HUDEP-2 (cell line): ENCODE data around the gene TRIOBP.
"Not testable (repeated sequence)": the region's sequence is repeated elsewhere in the genome, so short reads cannot be mapped to it uniquely, and the experiment has no call there.

Source experiments
- DNase-seq, 76 experiments: peaks; one replicate each; lab custom pipeline; 2025; ENCODE audit not compliant: unreplicated experiment in 76 of 76; lab: John Stamatoyannopoulos, UW

The TRIOBP gene, protein sequence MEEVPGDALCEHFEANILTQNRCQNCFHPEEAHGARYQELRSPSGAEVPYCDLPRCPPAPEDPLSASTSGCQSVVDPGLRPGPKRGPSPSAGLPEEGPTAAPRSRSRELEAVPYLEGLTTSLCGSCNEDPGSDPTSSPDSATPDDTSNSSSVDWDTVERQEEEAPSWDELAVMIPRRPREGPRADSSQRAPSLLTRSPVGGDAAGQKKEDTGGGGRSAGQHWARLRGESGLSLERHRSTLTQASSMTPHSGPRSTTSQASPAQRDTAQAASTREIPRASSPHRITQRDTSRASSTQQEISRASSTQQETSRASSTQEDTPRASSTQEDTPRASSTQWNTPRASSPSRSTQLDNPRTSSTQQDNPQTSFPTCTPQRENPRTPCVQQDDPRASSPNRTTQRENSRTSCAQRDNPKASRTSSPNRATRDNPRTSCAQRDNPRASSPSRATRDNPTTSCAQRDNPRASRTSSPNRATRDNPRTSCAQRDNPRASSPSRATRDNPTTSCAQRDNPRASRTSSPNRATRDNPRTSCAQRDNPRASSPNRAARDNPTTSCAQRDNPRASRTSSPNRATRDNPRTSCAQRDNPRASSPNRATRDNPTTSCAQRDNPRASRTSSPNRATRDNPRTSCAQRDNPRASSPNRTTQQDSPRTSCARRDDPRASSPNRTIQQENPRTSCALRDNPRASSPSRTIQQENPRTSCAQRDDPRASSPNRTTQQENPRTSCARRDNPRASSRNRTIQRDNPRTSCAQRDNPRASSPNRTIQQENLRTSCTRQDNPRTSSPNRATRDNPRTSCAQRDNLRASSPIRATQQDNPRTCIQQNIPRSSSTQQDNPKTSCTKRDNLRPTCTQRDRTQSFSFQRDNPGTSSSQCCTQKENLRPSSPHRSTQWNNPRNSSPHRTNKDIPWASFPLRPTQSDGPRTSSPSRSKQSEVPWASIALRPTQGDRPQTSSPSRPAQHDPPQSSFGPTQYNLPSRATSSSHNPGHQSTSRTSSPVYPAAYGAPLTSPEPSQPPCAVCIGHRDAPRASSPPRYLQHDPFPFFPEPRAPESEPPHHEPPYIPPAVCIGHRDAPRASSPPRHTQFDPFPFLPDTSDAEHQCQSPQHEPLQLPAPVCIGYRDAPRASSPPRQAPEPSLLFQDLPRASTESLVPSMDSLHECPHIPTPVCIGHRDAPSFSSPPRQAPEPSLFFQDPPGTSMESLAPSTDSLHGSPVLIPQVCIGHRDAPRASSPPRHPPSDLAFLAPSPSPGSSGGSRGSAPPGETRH (N-terminal part only)

DNA sequence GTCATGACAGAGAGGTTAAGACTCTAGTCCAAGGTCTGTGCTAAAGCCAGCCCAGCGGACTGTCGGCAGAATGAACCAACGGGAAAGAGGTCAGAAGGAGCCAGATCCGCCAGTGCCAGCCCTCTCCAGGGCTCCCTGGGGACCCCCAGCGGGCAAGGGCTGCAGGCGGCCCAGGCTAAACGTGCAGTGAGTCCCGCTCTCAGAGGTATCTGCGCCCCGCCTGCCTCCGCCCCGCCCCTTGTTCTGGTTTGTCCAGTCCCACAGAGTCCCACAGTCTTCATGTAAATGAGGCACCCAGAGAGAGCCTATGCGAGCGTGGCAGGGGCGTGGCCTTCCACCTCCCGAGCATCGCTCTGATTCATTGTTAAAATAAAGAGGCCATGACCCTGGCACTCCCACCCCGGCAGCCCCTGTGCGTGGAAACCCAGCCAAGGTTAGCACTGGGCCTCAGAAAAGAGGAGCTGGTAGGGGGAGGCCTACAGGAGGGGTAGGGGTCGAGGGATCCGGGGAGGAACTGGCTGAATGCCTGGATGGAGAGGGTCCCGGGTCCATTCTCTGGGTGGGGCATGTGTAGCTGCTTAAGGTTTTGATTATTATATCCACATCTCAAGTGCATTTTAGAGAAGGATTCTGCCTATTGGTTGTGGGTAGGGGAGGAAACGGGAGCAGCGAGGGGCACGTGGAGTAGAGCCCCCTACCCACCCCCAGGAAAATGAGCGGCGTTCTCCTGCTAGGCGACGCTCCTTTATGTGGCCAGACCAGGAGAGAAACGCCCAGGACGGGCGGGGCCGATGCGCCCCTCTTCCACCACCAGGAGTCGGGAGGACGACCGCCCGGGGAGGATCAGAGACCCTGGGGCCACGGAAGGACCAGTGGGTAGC is at the start of gene TRIOBP:
TSS of gene TRIOBP (plus strand) at position 392 of the 881 bp plus-strand sequence. CDS start 4,318 bp downstream, outside the sequence.
- peak in 73 of 76 experiments; percentile 23 to 95 (median 81) for DNase-seq

DNA sequence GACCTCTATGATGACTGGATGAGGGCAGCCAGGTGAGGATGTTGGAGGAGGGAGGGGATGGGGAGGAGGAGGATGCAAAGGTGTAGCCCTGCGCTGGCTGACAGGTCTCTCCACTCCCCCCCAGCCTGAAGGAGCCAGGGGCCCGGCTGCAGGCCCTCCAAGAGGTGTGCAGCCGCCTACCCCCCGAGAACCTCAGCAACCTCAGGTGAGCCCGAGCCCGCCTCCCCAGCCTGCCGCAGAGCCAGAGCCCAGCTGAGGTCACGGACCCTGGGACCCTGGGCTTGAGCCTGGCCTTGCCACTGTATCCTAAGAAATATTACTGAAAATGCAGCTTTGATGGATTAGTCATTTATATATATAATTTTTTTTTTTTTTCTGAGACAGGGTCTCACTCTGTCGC is 49.5 kb upstream of the TRIOBP start:
- DNase-seq: no peak

DNA sequence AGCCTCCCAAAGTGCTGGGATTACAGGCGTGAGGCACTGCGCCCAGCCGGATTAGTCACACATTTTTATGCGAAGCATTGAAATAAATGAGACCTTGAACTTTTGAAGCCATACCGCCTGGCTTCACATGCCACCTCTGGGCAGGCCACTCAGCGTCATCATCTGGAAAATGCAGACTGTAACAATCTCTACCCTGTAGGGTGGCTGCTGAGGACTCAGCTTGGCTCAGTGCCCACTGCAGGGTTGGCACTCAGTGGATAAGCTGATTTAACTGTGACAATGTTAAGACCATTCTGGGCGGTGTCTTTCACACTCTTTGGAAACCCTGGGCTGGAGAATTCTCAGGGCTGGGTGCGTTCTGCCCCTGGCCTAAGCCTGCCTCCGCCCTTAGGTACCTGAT is 48.9 kb upstream of the TRIOBP start:
- DNase-seq: peak in 75 of 76 experiments; percentile 25 to 97 (median 87)

DNA sequence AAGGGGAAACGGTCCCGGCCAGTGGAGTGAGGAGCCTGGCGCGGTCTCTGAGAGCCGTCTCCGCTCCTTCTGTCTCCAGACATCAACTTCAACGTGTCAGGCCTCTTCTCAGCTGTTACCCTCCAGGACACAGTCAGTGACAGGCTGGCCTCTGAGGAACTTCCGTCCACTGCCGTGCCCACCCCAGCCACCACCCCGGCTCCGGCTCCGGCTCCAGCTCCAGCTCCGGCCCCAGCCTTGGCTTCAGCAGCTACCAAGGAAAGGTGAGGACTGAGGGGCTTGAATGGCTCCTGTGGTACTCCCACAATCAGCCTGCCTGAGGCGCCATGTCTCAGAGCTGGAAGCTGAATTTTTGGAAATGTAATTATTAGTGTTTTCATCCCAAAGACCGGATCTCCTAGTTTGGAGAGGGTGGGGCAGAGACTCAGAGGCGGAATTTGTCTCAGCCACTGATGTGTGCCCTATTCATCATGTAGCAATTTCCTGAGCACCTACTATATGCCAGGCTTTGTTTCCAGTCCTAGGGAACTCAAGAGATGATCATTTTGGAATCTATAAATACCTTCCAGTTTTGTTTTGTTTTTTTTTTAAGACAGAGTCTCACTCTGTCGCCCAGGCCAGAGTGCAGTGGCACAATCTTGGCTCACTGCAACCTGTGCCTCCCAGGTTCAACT is 46.2 kb upstream of the TRIOBP start:
- no peak for DNase-seq

DNA sequence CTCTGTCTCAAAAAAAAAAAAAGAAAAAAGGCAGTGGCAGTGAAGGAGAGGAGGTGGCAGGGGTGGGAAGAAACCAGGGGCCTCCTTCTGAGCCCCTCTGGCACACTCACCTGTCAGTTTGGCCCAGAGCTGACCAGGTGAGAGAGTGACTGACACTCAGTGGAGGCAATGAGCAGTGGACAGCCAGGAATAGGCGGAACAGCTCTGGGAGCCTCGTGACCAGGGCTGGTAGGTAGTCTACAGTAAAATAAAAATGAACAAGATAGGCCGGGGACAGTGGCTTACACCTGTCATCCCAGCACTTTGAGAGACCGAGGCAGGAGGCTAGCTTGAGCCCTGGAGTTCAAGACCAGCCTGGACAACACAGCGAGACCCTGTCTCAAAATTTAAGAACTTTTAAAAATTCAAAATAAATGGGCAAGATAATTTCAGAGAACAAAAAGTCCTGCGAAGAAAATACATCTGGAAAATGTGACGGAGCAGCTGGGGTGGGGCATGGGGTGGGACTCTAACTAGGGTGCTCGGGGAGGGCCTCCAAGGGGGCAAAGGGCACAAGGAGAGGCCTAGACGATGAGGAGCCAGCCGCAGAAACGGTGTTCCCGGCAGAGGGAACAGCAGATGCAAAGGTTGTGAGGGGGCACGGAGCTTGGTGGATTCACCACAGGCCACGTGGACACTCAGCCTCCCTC is 42.1 kb upstream of the TRIOBP start:
- no peak for DNase-seq

DNA sequence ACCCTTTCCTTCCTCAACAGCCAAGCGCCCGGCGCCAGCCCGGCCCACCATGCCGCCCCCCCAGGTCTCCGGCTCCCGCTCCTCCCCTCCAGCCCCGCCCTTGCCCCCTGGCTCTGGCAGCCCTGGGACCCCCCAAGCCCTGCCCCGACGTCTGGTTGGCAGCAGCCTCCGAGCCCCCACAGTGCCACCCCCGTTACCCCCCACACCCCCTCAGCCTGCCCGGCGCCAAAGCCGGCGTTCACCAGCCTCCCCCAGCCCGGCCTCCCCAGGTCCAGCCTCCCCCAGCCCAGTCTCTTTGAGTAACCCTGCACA is 41.6 kb upstream of the TRIOBP start:
- DNase-seq: no peak

DNA sequence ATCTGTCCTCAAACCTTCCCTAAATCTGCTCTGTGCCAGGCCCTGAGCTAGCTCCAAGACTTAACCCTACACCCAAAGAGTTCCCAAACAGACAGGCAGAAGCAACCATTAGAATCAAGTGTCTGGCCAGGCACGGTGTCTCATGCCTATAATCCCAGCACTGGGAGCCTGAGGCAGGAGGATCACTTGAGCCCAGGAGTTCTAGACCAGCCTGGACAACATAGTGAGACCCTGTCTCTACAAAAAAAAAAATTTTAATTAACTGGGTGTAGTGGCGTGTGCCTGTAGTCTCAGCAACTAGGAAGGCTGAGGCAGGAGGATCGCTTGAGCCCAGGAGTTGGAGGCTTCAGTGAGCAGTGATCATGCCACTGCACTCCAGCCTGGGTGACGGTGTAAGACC is 40.3 kb upstream of the TRIOBP start:
- DNase-seq: not testable (repeated sequence)

DNA sequence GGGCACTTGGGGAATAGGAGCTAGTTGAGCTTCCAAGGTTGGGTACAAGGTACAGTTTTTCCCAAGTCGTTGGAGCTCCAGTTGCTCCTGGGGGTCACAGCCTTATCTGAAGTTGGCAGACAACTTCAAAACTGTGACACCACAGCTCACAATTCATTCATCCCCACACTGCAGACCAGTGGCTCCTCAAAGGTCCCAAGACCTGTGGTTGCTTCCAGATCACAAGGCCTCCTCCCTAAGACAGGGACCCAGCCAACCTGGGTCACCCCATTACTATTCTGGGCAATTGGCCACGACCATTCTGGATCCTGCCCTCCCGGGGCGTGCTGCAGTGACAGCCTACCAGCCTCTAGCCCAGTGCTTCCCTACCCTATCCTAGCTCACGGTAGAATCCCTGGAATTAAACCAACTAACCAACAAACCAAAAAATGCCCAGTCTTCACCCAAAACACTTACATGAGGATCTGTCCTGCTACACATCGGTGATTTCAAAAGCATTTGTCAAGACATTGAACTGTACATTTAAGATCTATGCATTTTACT is 39.2 kb upstream of the TRIOBP start:
- DNase-seq: peak in 36 of 76 experiments; percentile 14 to 62 (median 31)

DNA sequence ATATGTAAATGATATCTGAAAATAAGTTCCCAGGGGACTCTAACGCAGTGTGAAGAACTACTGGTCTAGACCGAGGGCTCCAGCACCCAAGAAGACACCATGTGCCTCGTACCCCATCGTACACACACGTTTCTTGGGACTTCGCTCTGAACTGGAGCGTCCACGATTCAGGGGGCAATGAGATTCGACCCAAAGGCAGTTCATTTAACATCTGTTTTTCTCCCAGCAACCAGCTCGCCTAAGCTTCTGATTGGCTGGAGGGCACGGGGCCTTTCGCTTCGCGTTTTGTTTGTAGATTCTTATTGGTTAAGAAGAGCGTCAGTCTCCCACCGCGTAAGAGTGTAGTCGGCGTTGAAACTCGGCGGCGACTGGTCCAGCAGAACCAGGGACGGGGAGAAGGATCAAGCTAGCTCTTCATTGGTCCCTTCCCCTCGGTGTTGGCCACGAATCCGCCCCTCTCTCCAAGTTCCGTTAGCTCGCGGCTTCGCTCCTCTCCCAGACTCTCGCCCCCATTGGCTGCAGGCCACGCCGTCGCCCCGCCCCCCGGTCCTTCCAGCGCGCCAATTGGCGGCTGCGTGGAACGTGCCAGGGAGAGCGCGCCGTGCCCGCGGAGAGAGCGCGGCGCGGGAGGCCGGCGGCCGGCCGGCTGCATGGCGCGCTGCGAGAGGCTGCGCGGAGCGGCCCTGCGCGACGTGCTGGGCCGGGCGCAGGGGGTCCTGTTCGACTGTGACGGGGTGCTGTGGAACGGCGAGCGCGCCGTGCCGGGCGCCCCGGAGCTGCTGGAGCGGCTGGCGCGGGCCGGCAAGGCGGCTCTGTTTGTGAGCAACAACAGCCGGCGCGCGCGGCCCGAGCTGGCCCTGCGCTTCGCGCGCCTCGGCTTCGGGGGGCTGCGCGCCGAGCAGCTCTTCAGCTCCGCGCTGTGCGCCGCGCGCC is 38.4 kb upstream of the TRIOBP start, which contains the start of gene PDXP:
TSS of gene PDXP (plus strand) at position 591 of the 933 bp plus-strand sequence. CDS start at position 651, 60 bp downstream.
- peak; percentile 51 to 100 (median 98) for DNase-seq

DNA sequence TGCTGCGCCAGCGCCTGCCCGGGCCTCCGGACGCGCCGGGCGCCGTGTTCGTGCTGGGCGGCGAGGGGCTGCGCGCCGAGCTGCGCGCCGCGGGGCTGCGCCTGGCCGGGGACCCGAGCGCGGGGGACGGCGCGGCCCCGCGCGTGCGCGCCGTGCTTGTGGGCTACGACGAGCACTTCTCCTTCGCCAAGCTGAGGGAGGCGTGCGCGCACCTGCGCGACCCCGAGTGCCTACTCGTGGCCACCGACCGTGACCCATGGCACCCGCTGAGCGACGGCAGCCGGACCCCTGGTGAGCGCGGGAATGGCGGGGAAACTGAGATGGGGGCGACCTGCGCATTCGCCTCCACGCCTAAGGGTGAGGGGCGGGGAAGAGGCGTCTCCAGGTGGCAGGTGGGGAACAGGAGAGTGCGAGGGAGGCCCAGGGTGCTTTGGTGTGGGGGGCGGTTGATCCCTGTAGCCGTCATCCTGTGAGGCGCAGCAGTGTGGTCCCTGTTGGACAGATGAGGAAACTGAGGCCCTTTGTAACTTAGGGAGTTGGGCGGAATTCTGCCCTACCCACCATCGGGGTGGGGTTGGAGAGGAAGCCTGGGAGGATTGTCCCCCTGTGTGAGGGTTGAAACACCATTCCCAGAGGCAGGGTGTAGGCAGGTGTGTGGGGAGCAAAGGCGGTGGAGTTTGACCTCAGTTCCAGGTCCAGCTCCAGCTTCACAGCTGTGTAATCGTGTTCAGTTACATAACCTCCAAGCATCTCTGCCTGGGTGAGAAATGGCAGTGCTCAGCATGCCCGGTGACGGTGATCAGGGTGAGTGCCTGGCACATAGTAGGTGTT is 37.6 kb upstream of the TRIOBP start:
- DNase-seq: peak in 1 of 76 experiments; percentile 2

DNA sequence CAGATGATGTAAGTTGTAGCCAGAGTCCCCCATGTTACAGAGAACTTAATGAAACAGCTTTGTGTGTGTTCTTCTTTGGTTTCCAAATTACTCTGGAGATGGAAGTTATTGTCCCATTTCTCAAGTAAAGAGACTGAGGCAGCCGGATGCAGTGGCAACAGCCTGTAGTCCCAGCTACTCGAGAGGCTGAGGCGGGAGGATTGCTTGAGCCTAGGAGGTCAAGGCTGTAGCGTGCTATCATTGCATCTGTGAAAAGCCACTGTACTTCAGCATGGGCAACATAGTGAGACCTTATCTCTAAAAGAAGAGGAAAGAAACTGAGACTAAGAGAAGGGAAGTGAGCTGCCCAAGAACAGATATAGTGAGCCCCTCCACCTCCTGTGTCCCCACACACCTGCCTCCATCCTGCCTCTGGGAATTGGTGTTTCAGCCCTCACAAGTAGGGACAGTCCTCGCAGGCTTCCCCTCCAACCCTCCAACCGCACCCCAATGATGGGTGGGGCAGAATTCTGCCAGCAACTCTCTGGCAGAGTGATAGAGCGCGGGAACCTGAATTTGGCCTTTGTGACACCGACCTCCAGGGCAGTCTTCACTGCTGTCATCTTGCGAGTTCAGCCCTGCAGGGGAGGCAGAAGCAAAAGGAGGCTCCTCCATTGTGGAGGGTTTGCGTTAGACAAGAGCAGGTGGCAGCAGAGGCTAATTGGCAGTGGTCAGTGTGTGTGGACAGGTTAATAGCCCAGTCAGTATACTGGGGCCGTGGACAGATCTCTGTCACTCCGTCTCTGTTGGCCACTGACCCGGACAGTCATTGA is 36.7 kb upstream of the TRIOBP start:
- DNase-seq: peak in 59 of 76 experiments; percentile 10 to 66 (median 46)

DNA sequence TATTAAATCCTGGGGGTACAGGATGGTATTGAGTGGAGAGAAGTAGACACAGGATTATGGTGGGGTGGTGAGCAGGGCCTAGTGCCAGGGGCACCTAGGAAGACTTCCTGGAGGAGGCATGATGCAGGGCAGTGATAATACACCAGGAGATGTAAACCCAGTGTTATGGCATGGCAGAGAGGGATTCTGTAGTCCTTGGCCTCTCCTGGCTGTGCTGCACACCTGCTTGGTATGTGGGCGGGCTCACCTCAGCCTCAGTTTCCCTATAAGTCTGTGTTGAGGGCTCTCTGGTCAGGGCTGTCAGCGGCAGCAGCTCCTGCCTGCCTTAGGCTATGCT is 36.2 kb upstream of the TRIOBP start:
- no peak for DNase-seq

DNA sequence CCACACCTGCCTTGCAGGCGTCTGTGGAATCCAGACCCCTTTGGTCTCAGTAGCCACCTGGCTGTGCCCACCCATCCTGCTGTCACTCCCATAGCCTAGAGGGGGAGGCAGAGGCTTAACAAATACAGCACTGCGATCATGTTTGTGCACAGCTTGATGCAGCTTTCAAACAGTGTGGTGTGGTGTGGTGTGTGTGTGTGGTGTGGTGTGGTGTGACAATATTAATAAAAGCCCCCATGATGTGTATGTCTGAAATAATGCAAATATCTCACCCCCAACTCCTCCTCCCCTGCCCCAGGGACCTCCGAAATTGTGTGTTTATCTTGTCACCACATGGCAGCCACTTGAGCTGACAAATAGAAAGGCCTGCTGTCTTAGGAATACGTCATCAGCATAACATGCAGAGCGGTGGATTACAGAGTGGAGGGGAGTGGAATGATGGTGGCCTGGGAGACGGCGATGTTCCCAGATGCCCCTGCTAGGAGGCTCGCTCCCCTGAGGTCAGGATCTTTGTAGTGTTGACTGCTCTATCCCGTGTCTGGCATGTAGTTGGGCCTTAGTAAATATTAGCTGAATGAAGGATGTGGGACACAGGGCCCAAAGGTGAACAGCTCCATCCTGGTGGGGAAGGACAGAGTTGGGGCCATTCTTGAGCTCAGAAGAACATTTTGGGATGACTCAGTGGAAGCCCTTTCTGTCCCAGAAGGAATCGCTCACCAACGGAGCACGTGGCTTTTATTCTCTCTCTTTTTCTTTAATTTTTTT is 35.5 kb upstream of the TRIOBP start:
- DNase-seq: peak in 5 of 76 experiments; percentile 5 to 41 (median 12)

DNA sequence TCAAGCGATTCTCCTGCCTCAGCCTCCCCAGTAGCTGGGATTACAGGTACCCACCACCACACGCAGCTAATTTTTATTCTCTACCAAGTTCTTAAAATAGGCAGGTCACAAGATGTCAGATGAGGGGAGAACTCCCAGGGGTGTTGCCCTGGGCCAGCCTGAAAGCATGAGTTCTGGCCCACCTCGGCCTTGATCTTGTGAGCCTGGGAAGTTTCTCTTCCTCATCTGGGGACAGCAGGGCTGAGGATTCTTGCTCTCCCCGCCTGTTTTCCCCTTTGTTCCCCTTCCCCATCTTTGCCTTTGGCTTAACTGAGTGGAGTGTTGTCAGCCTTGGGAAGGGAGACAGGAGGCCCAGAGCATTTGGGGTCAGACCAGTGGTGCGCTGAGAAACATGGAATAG is 34.8 kb upstream of the TRIOBP start:
- no peak for DNase-seq
